GM21619 (cell line): ENCODE results near the gene PRDM16.

Experiments used
- ATAC-seq: cut with Tn5 transposase; IDR thresholded peaks from one replicate; pipeline ENCODE4 v1.9.1; 2021; ENCODE audit not compliant: unreplicated experiment

The PRDM16 gene

DNA sequence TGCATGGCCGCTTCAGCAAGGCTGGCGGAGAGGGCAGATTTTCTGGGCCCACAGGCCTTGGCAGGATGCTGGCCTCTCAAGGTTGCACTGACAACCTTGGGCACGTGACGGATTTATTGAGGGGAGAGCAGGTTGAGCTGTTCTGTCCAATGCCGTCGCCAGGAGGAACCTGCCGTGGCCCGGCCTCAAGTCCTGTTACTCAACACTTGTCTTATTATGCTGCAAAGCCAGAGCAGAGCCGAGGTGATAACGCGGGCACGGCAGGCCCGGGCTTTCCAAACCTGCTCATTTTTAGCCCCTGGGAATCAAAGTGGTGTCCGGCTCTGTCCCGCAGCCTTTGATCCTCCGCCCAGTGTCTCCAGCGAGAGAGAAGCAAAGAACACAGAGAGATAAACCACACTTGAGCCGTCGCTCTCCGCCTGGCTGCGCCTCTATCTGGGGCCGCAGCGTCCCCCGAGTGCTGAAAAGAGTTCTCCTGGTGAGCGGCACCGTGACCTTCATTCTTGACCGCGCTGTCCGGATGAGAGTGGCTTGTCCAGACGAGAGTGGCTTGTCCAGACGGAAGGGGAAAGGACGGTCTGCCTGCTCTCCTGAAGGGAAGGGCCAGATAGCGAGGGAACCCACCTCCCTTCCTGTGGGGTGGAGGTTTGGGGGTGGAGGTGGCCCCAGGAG lies 223.2 kb downstream of the PRDM16 start:
- ATAC-seq, result no peak

DNA sequence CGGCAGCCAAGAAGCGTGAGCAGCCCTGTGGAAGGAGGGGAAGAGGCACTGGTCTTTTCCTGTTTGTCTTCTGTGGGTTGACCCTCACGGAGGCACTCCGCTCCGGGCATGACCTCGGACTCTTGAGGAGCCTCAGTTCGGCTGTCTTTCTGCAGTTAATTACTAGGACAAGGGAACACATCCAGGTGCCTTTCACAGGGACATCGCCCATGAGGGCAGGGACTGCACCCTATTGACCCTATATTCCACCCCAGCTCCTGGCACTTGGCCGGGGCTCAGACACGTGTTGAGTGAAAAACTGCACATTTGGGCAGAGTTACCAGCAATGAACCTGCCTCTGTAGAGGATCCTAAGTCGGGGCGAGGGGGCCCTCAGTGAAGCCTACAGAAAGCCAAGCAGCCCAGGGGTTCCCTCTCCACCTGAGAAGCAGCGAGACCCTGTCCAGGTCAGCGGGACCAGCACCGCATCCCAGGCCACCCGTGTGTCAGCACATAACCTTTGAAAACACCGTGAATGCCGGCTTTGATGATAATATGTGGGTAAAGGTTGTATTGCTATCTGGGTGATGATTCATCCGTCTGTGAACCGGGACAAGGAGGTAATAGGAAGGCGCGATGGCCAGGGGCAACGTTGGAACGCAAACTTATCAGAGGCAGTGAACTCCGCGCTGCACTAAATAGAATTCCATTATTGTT lies 224.0 kb downstream of the PRDM16 start:
- ATAC-seq, result no peak

DNA sequence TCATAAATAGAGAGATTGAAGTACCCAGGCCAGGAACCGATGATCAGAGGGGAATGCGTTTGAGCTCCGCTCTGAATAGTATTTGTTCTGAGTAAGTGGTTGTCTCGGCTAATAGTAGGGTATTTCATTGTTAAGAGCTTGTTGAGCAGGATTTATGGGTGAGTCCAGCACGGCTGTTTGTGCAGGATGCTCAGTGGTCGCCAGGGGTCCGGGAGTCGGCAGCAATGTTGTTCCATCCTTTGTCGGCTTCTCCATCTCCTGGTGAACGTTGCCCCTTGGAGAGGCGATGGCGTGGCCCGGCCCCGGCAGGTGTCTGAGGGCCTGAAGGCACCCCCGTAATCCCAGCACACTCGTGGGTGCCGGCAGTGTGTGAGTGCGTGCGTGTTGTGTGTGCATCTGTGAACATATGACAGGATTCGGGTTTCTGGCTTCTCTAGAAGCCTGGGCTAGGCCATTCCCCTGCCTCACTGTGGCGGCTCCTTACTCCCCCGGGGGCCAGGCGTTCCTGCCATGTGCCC lies 224.6 kb downstream of the PRDM16 start:
- no peak for ATAC-seq

DNA sequence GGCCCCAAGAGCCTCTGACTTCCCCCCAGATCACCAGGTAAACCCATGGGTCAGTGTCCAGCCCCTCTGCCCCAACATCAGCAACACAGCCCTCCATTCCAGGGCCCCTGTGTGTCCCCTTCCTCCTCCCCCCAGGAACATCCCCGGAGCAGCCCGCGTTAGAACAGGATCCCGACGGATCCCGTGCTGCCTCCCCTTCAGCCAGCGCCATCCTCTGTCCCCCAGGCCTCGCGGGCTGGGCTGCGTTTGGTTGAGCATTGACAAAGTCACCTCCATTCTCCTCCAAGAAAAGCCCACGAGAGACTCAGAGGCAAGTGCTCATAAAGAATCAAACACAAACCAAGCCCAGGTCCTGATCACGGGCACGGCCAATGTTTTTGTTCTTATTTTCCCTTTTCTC lies 225.4 kb downstream of the PRDM16 start:
- ATAC-seq, result no peak

DNA sequence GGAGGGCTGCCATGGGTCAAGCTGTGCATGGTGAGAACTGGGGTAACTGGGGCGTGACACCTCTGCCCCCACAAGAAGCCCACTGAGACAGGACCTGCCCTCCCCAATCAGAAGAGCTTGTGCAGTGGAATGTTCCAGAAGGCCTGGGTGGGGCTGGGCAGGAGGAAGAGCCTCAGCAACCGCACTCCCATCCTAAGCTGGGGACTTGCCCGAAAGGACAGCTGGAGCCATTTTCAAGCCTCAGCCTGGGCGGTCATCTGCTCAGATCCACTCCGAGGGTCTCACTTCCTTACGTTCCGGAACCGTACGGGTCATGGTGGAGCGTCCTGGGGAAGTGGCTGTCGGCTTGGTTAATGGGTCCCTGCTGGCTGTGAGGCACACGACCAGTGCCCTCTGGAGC lies 226.8 kb downstream of the PRDM16 start:
- no peak for ATAC-seq

DNA sequence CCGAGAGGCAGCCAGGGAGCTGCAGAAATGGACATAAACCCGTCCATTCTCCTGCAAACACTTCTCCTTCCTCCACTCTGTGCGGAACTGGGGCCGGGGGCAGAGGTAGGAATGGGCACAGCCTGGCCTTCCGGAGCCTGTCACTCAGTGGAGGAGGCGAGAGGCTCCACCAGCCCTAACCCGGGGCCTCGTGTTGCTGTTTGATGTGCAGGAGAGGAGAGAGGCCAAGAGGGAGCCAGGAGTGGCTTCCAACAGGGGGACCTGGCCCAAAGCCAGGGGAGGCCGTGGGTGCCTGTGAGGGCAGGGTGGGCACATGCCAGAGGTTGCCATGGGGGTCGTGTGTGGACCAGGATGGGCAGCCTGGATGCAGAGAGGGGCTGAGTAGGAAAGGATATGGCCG lies 227.3 kb downstream of the PRDM16 start:
- ATAC-seq, result no peak

DNA sequence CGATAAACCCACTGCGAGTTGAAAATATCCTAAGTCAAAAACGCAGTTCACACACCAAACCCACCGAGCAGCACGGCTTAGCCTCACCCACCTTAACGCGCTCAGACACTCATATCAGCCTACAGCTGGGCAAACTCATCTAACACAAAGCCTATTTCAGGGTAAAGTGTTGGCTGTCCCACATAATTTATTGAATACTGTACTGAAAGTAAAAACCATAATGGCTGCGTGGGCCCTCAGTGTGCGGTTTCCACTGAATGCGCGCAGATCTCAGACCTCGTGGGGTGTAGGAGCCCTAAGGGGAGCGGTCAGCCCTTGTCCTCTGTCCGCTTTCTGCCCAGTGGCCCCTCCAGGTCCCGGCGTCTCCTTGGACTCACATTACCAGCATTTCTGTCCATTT lies 227.8 kb downstream of the PRDM16 start:
- ATAC-seq, result no peak

DNA sequence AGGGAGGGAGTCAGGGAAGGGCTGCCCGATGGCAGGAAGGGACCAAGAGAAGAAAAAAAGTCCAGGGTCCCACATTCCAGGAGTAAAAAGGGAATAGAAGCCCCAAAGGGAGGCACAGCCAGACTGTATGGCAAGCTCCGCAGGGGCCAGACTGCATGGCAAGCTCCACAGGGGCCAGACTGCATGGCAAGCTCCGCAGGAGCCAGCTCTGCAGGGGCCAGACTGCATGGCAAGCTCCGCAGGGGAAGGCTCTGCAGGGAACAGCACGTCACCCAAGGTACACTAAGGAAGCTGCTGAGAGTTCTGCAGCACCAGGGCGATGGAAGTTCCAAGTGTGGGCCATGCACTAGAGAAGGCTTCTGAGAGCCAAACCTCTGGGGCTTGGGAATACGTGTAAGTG lies 228.8 kb downstream of the PRDM16 start:
- no peak for ATAC-seq

DNA sequence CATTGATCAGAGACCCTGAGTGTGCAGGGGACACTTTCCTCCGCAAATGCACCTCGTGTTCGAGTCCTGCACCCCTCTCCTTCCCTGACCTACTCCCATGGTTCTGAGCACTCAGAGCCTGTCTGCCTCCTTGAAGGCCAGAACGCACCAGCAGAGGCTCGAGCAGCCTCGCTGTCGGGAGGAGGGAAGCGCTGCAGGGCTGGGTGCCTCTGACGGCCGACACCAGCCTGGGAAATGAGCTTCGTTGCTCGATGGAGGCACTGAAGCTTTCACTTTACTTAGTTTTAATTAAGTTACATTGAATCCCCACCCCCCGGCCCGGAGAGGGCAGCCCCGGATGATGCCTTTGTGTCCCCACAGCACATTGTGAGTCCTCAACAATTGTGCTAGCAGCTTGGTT lies 229.2 kb downstream of the PRDM16 start:
- no peak for ATAC-seq

DNA sequence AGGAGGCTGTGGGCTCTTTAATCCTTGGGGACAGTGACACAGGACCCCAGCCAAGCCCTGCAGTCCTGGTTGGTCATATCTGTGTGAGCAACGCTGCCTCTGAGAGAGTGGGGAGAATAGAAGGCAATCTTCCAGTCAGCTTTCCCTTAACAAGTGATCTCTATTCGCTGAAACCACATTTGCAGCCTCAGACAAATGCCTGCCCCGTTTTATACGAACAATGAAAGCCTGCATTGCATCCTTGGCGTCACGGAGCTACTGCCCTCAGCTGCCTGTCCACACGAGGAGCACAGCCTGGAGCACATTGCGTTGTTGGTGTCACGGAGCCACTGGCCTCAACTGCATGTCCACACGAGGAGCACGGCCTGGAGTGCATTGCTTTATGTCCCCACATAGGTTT lies 235.2 kb downstream of the PRDM16 start:
- no peak for ATAC-seq

DNA sequence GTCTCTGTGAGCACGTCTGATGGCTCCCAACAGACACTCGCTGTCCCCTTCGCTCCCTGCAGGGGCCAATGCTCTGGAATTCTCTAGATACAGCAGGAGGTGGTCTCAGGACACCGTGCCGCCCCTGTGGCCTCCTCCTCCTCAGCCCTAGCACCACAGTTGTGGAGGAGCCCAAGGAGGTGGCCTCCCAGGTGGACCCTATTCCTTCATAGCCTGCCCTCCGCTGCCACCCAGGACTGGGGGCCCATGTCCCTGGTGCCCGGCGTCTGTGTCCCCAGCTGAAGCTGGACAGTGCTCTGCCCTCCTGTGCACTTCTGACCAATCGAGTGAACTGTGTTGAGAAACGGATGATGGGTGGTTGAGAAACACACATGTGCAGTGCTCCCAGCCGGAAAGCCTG lies 235.7 kb downstream of the PRDM16 start:
- ATAC-seq, result no peak

DNA sequence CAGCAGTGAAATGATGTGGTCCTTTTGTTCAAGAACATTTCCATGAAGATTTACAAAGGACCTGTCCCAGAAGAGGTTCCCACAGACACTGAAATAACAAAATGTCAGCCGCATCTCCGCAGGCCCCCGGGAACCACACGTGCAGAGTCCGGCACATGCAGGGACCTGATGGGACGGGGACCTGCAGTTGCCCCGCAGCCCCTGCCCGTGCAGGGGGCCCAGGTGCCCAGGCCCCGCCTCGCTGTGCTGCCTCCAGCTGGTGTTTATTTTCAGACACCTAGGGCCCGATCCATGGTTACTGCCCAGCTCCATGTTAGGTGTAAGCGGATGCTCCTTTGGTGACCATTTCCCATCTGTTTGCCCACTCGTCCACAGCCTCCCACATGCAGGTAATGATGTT lies 236.2 kb downstream of the PRDM16 start:
- ATAC-seq, result no peak

DNA sequence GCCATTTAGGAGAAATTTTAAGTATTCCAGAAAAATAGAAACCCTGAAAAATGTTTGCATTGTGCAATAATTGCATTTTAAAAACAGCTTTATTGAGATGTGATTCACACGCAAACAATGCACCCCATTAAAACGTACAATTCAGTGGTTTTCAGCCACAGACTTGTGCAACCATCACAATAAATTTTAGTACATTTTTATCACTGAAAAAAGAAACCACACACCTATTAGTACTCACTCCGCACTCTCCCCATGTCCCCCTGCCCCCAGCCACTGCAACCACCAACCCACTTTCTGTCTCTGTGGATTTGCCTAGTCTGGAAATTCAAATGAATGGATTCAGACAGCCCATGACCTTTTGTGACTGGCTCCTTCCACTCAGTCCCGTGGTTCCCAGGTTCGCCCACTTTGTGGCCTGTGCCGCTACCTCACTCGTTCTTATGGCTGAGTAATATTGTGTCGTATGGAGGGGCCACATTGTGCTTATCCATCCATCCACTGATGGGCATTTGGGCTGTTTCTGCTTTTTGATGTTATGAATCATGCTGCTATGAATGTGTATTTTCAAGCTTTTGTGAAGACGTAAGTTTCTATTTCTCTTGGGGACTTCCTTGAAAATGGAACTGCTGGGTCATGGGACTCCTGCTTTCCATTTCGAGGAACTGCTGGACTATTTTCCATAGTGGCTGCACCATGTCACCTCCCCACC lies 237.7 kb downstream of the PRDM16 start:
- no peak for ATAC-seq

DNA sequence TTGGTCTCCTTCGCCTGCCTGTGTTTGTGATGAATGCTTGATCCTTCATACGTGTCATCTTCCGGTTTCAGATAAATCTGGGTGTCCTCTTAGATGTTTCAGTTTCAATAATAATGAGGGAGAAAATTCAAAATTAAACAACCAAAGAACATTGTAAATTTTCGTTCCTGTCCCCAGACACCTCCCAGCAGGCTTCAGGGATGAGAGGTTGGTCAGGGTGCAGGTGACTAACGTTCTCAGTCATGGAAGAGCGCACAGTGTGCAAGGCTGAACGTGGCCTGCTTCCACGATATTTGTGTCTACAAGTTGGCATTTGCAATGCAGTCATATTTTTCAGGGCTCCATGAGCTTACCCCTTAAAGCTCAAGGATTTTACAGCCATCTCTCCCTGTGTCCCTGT lies 238.4 kb downstream of the PRDM16 start:
- no peak for ATAC-seq

DNA sequence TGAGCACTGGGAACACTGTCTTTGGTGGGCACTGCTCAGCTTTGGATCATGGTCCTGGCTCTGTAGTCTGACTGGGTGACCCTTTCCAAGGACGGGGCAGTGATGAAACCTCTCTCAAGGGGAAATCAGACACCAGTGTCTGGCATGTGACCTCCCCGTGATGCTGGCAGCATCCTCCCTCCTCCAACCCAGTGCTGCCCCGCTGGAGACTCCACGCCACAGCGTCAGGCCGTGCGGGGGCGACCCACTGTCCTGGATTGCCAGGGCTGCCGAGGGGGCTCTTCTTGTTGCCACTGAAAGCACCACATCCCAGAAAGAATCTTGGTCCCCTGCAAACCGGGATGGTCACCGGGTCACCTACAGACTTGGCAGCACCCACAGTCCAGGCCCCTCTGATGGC lies 239.1 kb downstream of the PRDM16 start:
- no peak for ATAC-seq

DNA sequence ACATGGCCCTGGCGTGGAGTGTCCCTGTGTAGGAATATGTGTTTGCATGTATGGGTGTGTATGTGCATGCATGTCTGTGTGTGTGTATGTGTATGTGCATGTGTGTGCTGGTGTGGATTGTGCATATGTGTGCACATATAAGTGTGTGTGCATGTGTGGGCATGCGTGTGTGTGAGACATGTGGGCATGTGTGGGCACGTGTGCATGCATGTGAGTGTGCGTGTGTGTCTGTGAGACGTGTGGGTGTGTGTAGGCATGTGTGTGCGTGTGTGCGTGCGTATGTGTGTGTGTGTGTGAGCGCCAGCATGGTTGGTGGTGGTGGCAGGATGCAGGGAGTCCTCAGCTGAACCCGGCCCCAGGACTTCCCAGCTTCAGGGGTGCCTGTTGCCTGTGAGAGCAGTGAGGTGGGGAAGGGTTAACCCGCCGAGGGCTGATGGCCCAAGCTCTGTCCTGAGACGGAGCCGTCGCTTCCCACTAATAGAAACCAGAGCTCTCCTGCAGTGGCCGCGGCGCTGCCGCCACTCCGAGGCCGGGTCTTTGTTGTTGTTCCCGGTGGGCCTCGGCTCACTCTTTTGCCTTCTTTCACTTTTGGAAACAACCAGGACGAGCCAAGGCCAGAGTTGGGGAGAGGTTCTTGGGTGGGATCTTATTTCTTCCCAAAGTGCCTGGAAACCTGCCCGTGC lies 241.9 kb downstream of the PRDM16 start:
- no peak for ATAC-seq

DNA sequence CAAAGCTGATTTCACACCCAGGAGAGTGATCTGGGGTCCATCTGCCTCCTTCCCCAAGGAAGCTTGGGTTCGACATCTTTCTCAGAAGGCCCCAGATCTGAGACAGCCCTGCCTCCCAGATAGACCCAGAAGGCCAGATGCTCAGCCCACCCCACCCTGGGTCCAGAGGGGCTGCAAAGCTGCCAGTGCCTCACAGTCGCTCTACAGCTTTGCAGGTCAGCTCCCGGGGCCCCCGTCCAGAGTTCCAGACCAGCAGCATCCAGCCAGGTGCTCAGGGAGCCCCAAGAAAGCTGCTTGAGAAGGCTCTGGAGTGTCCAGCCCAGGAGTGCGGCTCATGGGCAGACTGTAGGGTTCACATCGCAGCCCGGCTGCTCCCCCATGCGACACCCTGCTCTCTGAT lies 242.7 kb downstream of the PRDM16 start:
- no peak for ATAC-seq

DNA sequence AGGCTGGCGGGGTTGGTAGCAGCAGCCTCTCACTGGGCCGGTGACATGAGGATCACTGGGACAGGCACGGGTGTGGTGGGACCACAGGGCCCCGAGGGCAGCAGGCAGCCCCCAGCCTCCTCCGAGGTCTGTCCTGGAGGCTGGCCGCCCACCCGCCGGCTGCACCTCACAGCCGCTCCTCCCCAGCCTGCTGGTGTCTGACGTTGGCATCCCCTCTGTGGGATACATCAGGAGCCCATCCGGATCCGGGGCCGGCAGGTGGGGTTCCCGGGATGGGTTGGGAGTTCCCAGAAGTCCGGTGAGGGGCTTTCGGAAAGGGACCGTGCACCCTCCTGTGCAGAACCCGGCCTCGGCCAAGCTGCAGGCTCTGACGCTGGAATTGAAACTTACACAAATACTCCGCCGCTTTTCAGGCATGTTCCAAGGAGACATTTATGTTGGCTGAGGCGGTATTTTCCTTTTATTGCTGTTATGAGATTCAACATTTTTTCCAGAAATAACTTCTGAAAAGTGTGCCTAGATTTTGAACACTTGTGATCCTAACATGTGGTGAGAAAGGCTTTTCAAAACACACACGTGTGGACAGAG lies 243.4 kb downstream of the PRDM16 start:
- no peak for ATAC-seq

DNA sequence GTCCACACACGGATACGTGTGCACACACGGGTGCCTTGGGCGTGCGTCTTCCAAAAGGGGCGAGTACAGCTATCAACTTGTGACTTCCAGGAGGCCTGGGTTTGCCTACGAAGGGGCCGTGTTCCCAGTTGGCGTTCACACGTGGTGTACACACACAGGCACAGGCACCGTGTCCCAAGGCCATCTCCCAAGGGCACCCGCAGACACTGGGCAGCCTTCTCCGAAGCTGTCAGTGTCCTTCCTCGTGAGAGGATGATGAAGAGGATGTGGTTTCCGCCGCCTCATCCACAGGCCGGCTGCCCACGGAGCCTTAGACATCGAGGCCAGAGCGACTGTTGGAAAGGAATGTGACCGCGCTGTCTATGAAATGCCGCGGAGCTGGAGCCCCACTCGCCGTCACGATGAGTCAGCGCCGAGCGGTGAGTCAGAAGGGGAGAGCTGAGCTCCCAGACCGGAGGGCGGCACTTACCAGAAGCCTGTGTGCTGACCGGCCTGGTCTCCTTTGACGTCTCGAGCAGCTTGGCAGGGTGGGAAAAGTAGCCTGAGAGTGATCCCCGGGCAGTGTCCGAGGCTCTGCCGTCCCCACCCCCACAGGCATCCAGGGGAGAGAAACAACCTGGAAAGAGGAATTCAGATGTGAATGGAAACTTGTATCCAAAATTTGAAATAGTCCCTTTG lies 244.0 kb downstream of the PRDM16 start:
- no peak for ATAC-seq

DNA sequence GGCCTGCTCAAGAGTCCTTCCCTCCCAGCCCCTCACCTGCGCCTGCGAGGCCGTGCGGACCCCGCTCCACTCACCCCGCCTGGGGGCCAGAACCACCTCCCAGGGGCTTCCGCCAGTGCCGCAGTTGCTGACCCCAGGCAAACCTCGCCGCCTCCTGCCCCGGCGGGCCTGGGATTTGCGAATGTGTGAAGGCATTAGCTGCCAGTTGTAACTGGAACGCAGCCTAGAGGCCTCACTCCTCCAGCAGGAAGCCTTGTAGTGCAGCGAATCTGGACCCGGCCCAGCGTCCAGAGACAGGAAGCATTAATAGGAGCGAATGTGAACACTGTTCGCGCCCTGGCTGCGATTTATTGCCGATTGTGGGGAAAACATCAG lies 244.6 kb downstream of the PRDM16 start:
- ATAC-seq, result no peak
